Thyroid gland (tissue), 4 donors: ENCODE measurements around the gene VPS9D1.

ENCODE experiments used
- POLR2A ChIP-seq, 2 donors: fragments of 450-650 bp; IDR thresholded peaks; one replicate each; pipeline ENCODE4 v1.6.1; 2017; ENCODE audit warnings: antibody characterized with exemption in 2 of 2, mild to moderate bottlenecking in 2 of 2, moderate library complexity in 1 of 2
- TF ChIP-seq, protein P1 (sequence below), 6 experiments: fragments of 200-600 bp in 3 of 6; fragments of 450-650 bp in 3 of 6; sonication (generic) in 3 of 6; IDR thresholded peaks; one replicate each; pipeline ENCODE4 v1.5.1; 2016 to 2019; ENCODE audit warnings: antibody characterized with exemption in 6 of 6, mild to moderate bottlenecking in 2 of 6, inconsistent platforms in 1 of 6, moderate library complexity in 1 of 6

DNA sequence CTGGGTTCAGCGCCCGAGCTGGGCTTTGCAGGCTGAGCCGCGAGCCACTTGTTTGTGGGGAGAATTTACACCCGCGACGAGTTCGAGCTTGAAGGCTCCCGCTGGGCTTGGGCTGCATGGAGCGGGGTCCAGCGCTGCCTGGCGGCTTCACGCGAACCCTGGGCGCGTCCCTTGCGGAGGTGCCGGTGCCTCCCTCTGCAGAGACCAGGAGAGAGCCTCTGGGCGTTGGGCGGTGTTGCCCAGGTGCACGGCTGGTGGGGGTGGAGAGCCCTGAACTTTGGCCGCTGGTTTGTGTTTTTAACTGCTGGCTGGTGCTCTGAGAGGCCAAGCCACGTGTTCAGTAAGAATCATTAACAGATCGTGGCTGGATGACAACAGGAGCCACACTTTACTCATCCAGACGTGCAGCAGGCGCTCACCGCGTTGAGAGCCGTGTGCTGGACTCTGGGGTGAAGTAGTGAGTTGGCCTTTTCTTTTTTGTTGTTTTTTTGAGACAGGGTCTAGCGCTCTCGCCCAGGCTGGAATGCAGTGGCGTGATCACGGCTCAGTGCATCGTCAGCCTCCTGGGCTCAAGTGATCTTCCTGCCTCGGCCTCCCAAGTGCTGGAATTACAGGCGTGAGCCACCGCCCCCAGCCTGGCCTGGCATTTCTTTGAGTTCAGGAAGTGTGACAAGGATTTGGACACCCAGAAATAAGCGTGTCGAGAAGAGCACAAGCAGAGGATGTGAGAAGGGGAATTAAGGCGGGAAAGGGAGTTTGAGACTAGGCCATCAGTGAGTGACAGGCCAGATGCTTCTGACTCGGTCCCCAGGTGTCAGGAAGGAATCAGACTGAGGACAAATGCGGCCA, 33.4 kb downstream of the VPS9D1 start:
- TF ChIP-seq, protein P1, sequence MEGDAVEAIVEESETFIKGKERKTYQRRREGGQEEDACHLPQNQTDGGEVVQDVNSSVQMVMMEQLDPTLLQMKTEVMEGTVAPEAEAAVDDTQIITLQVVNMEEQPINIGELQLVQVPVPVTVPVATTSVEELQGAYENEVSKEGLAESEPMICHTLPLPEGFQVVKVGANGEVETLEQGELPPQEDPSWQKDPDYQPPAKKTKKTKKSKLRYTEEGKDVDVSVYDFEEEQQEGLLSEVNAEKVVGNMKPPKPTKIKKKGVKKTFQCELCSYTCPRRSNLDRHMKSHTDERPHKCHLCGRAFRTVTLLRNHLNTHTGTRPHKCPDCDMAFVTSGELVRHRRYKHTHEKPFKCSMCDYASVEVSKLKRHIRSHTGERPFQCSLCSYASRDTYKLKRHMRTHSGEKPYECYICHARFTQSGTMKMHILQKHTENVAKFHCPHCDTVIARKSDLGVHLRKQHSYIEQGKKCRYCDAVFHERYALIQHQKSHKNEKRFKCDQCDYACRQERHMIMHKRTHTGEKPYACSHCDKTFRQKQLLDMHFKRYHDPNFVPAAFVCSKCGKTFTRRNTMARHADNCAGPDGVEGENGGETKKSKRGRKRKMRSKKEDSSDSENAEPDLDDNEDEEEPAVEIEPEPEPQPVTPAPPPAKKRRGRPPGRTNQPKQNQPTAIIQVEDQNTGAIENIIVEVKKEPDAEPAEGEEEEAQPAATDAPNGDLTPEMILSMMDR (IDR thresholded peaks at IDR 0.05) = no peak
- TF ChIP-seq POLR2A (IDR thresholded peaks at IDR 0.05) = peak in 1 of 2 donors; percentile 31
